ENCODE measurements around the gene TUFT1. TPM values are rescaled to one million over a fixed set of nuclear protein-coding genes. Genes with fewer than 3 reads are reported as not detected.

TUFT1 gene
- total and polyA plus RNA-seq, 7 experiments from 2014 or later = 0.92 to 4.8 (median 3.1) TPM

DNA sequence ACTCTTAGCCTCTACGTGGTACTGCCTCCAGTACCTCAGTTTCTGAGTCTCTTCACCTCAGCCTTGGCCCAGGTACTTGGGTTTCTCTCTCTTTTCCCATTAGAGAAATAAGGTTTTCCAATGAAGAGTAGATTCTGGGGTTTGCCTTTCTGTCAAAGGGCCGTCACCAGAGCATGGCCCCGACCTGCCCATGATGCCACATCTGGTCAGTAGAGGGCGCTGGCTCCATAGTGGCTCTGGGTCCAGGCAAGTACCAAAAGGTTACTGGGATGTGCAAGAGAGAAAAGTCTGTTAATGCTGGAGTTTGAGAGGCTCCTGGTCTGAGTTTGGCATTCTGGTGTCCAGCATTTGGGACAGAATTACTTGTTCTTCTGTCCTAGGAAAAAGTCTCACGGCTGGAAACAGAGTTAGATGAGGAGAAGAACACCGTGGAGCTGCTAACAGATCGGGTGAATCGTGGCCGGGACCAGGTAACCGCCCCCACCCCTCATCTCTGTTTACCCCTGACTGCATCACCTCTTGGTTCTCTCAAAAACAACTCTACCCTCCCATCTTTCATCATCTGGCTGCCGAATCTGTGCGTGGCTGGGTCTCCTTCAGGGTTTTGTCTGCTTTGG, 5.3 kb upstream of the TUFT1 start:
- no peaks in the 10 kb centered on the region for H3K9me3 Mint-ChIP-seq
- no peaks in the 10 kb centered on the region for H3K36me3 Mint-ChIP-seq
- H3K27me3 ChIP-seq (ENCODE audit: control insufficient read depth in 2 of 2, insufficient read depth in 2 of 2, low read length in 2 of 2) = no peaks in the 10 kb centered on the region
- H3K27ac Mint-ChIP-seq = peak overlapping the region in 1 of 9 donors; percentile 67
- CTCF ChIA-PET = no interaction called here
- H3K4me3 Mint-ChIP-seq = no peak overlapping the region
- POLR2A ChIA-PET = no interaction called here
- no peaks in the 10 kb centered on the region for H3K9me3 ChIP-seq (ENCODE audit: control insufficient read depth in 2 of 3, low read length in 3 of 3)
- ATAC-seq (peak; percentile 88), DNase-seq (peak; percentile 28 to 78 (median 59))
- peaks cover 0 to 4% (median 0%) of the 10 kb centered on the region in 5 donors for H3K27me3 Mint-ChIP-seq
- no peak overlapping the region for H3K27ac ChIP-seq (ENCODE audit: low read depth, low read length)
- H3K4me1 Mint-ChIP-seq = peaks cover 0 to 8% (median 3%) of the 10 kb centered on the region in 7 donors
- no peak overlapping the region for H3K4me3 ChIP-seq (ENCODE audit: low read length)
- H3K4me1 ChIP-seq (ENCODE audit: control insufficient read depth in 2 of 2, insufficient read depth in 2 of 2, low read length in 2 of 2) = peaks cover 6% of the 10 kb centered on the region in 2 donors
- intact Hi-C loops (cut with micrococcal nuclease) = loop anchor here (1.0 to 2.0 kb wide), 5 partner anchors 22 to 302 kb away; no protein-coding TSS in a partner anchor
- H3K36me3 ChIP-seq (ENCODE audit: control insufficient read depth in 2 of 3, insufficient read depth in 3 of 3, low read length in 3 of 3) = no peaks in the 10 kb centered on the region

DNA sequence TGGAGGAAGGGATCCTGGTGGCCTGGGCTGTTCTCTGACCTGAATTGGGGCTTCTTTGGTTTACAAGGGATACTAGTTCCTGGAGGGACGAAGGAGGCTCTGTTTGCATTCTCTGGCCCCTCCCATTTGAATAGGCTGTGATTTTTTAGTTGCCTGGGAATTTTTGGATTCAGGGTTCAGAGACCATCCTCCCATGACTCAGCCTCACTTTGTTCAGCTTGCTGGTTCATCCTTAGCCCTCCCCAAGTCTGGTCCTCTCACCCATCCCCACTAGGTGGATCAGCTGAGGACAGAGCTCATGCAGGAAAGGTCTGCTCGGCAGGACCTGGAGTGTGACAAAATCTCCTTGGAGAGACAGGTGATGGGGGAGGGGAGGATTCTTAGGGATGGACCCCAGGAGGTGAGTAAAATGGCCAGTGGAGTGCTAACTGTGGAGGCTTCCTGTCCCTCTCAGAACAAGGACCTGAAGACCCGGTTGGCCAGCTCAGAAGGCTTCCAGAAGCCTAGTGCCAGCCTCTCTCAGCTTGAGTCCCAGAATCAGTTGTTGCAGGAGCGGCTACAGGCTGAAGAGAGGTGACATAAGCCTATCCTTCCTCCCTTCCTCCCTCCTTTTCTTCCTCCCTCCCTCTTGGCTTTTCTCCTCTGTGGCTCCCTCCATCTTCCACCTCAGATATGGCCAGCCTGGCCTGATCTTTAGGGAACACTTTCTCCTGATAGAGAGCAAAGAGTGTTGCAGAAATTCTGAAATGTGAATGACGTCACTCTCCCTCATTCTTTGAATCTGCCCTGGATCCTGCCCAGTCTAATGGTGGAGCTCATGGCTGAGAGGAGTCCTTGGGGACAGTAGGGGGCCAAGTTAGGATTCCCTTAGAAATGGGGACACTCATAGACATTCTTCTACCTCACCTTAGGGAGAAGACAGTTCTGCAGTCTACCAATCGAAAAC, 4.5 kb upstream of the TUFT1 start:
- no peak overlapping the region for H3K4me3 Mint-ChIP-seq
- peak overlapping the region in 1 of 9 donors; percentile 67 for H3K27ac Mint-ChIP-seq
- intact Hi-C loops (cut with micrococcal nuclease) = loop anchor here (2.0 kb wide), 2 partner anchors 93 to 301 kb away; no protein-coding TSS in a partner anchor
- peaks cover 2 to 17% (median 8%) of the 10 kb centered on the region in 7 donors for H3K4me1 Mint-ChIP-seq
- CTCF ChIA-PET = interaction anchor here (0.7 kb wide), 1 partner anchor 198 kb away, joined by 3 read pairs; no protein-coding TSS in a partner anchor
- H3K36me3 ChIP-seq (ENCODE audit: control insufficient read depth in 2 of 3, insufficient read depth in 3 of 3, low read length in 3 of 3) = no peaks in the 10 kb centered on the region
- POLR2A ChIA-PET = no interaction called here
- H3K36me3 Mint-ChIP-seq = no peaks in the 10 kb centered on the region
- H3K27me3 Mint-ChIP-seq = peaks cover 0 to 5% (median 0%) of the 10 kb centered on the region in 5 donors
- no peak overlapping the region for H3K4me3 ChIP-seq (ENCODE audit: low read length)
- no peaks in the 10 kb centered on the region for H3K9me3 ChIP-seq (ENCODE audit: control insufficient read depth in 2 of 3, low read length in 3 of 3)
- peaks cover 7 to 8% of the 10 kb centered on the region in 2 donors for H3K4me1 ChIP-seq (ENCODE audit: control insufficient read depth in 2 of 2, insufficient read depth in 2 of 2, low read length in 2 of 2)
- H3K9me3 Mint-ChIP-seq = no peaks in the 10 kb centered on the region
- H3K27me3 ChIP-seq (ENCODE audit: control insufficient read depth in 2 of 2, insufficient read depth in 2 of 2, low read length in 2 of 2) = no peaks in the 10 kb centered on the region
- DNase-seq = no peak
- no peak for ATAC-seq
- H3K27ac ChIP-seq (ENCODE audit: low read depth, low read length) = no peak overlapping the region

DNA sequence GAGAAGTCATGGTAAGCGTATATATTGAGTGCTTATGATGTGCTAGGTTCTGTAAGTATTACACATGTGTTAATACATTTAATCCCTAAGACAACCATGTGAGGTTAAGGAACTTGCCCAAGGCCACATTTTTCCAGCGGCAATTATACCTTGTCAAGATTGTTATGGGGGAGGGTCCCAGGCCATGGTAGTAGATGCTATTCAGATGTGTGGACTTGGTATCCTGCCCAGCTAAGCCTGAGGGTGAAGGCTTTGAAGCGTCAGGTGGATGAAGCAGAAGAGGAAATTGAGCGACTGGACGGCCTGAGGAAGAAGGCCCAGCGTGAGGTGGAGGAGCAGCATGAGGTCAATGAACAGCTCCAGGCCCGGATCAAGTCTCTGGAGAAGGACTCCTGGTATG, 3.6 kb upstream of the TUFT1 start:
- no peaks in the 10 kb centered on the region for H3K36me3 Mint-ChIP-seq
- intact Hi-C loops (cut with micrococcal nuclease) = no loop called here
- H3K4me1 Mint-ChIP-seq = peaks cover 6 to 26% (median 17%) of the 10 kb centered on the region in 7 donors
- H3K27me3 Mint-ChIP-seq = peaks cover 0 to 12% (median 2%) of the 10 kb centered on the region in 5 donors
- H3K4me3 ChIP-seq (ENCODE audit: low read length) = no peak overlapping the region
- H3K9me3 ChIP-seq (ENCODE audit: control insufficient read depth in 2 of 3, low read length in 3 of 3) = no peaks in the 10 kb centered on the region
- no peak overlapping the region for H3K27ac ChIP-seq (ENCODE audit: low read depth, low read length)
- no peak for ATAC-seq
- no peaks in the 10 kb centered on the region for H3K9me3 Mint-ChIP-seq
- no peaks in the 10 kb centered on the region for H3K36me3 ChIP-seq (ENCODE audit: control insufficient read depth in 2 of 3, insufficient read depth in 3 of 3, low read length in 3 of 3)
- no peaks in the 10 kb centered on the region for H3K27me3 ChIP-seq (ENCODE audit: control insufficient read depth in 2 of 2, insufficient read depth in 2 of 2, low read length in 2 of 2)
- no peak overlapping the region for H3K4me3 Mint-ChIP-seq
- no peak for DNase-seq
- CTCF ChIA-PET = interaction anchor here (0.9 kb wide), 2 partner anchors 198 to 460 kb away, joined by 3 to 5 read pairs; no protein-coding TSS in a partner anchor
- H3K27ac Mint-ChIP-seq = no peak overlapping the region
- H3K4me1 ChIP-seq (ENCODE audit: control insufficient read depth in 2 of 2, insufficient read depth in 2 of 2, low read length in 2 of 2) = peaks cover 11 to 17% of the 10 kb centered on the region in 2 donors
- POLR2A ChIA-PET = interaction anchor here (0.6 kb wide), 1 partner anchor 78 kb away, joined by 5 read pairs; no protein-coding TSS in a partner anchor

DNA sequence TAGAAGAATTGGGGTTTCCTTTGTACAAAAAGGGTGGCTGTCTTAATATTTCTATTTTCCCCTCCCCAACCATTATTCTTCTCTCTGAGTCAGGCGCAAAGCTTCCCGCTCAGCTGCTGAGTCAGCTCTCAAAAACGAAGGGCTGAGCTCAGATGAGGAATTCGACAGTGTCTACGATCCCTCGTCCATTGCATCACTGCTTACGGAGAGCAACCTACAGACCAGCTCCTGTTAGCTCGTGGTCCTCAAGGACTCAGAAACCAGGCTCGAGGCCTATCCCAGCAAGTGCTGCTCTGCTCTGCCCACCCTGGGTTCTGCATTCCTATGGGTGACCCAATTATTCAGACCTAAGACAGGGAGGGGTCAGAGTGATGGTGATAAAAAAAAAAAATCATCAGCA, 3.0 kb upstream of the TUFT1 start:
- Histone ChIP-seq H3K4me1 (ENCODE audit: control insufficient read depth in 2 of 2, insufficient read depth in 2 of 2, low read length in 2 of 2) (peaks cover 11 to 18% of the 10 kb centered on the region in 2 donors), H3K27ac (ENCODE audit: low read depth, low read length) (no peak overlapping the region), H3K9me3 (ENCODE audit: control insufficient read depth in 2 of 3, low read length in 3 of 3) (no peaks in the 10 kb centered on the region), H3K4me3 (ENCODE audit: low read length) (no peak overlapping the region), H3K36me3 (ENCODE audit: control insufficient read depth in 2 of 3, insufficient read depth in 3 of 3, low read length in 3 of 3) (no peaks in the 10 kb centered on the region), H3K27me3 (ENCODE audit: control insufficient read depth in 2 of 2, insufficient read depth in 2 of 2, low read length in 2 of 2) (no peaks in the 10 kb centered on the region)
- ChIA-PET CTCF (interaction anchor here (0.9 kb wide), 2 partner anchors 198 to 459 kb away, joined by 3 to 5 read pairs; no protein-coding TSS in a partner anchor), POLR2A (interaction anchor here (0.6 kb wide), 1 partner anchor 413 kb away, joined by 4 read pairs; no protein-coding TSS in a partner anchor)
- DNase-seq (no peak), ATAC-seq (no peak)
- Mint-ChIP-seq H3K27me3 (peaks cover 5 to 18% (median 6%) of the 10 kb centered on the region in 5 donors), H3K9me3 (no peaks in the 10 kb centered on the region), H3K36me3 (no peaks in the 10 kb centered on the region), H3K4me3 (no peak overlapping the region), H3K27ac (no peak overlapping the region), H3K4me1 (peaks cover 7 to 31% (median 22%) of the 10 kb centered on the region in 7 donors)
- intact Hi-C loops (cut with micrococcal nuclease) = no loop called here

DNA sequence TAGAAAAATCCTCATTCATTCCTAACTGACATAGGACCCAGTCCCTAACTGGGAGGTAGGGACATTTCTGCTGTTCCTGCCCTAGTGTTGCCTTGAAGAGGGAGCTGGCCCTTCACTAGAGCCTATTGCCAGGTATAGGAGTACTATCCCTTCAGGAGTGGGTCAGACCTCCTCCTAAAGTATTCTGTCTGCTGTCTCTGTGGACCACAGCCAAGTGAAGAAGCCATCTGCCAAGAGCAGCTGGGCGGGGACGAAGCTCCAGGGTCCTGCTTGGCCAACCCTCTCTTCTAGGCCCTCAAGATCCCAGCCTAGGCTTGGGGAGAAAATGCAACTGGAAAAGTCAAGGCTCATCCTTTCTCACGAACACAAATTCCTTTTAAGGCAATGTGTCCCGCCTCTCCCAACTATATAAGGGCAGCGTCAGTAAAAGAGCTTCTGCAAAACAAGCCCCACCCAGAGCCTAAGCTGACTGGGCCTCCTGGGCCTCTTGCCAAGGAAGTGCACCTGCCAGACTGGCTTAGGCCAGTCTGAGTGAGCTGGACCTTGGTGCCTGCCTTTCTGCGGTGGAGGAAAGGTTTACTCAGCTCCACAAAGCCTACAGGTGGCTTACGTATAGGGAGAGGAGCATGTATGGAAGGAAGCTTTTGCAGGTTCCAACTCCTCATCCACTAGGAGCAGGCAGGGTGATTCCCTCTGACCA, 638 bp upstream of the TUFT1 start:
- H3K36me3 Mint-ChIP-seq = no peaks in the 10 kb centered on the region
- H3K9me3 ChIP-seq (ENCODE audit: control insufficient read depth in 2 of 3, low read length in 3 of 3) = no peaks in the 10 kb centered on the region
- H3K27me3 ChIP-seq (ENCODE audit: control insufficient read depth in 2 of 2, insufficient read depth in 2 of 2, low read length in 2 of 2) = no peaks in the 10 kb centered on the region
- intact Hi-C loops (cut with micrococcal nuclease) = loop anchor here (1.0 to 5.0 kb wide), 5 partner anchors 28 to 453 kb away; partner anchors contain the start of genes CGN (in 1 of the 2), S100A10 (in 1 of the 2) and SNX27 (in 1 of the 2)
- H3K4me1 ChIP-seq (ENCODE audit: control insufficient read depth in 2 of 2, insufficient read depth in 2 of 2, low read length in 2 of 2) = peaks cover 11 to 18% of the 10 kb centered on the region in 2 donors
- DNase-seq (peak in 3 of 9 donors; percentile 4 to 16 (median 10)), ATAC-seq (peak; percentile 40)
- H3K9me3 Mint-ChIP-seq = no peaks in the 10 kb centered on the region
- H3K4me3 Mint-ChIP-seq = peak overlapping the region; percentile 91 to 98 (median 97)
- no peaks in the 10 kb centered on the region for H3K36me3 ChIP-seq (ENCODE audit: control insufficient read depth in 2 of 3, insufficient read depth in 3 of 3, low read length in 3 of 3)
- peak overlapping the region in 6 of 9 donors; percentile 40 to 93 (median 88) for H3K27ac Mint-ChIP-seq
- peaks cover 6 to 25% (median 8%) of the 10 kb centered on the region in 5 donors for H3K27me3 Mint-ChIP-seq
- peak overlapping the region; percentile 90 for H3K4me3 ChIP-seq (ENCODE audit: low read length)
- H3K27ac ChIP-seq (ENCODE audit: low read depth, low read length) = no peak overlapping the region
- peaks cover 12 to 31% (median 22%) of the 10 kb centered on the region in 7 donors for H3K4me1 Mint-ChIP-seq
- POLR2A ChIA-PET = interaction anchor here (0.7 to 1.4 kb wide), 6 partner anchors 9 to 1652 kb away, joined by 3 to 6 read pairs (median 3); partner anchors contain the start of genes CGN and MRPL9
- CTCF ChIA-PET = interaction anchor here (0.6 to 0.7 kb wide), 2 partner anchors 59 to 95 kb away, joined by 3 read pairs; no protein-coding TSS in a partner anchor

Data from naive thymus-derived CD4-positive, alpha-beta T cell (primary cell).